ENCODE measurements around the gene VIL1. TPM values are rescaled to one million over a fixed set of nuclear protein-coding genes. Genes with fewer than 3 reads are reported as not detected.

Gene VIL1
- total and polyA plus RNA-seq, 2 of the 13 experiments (the other 11 are each of a cell fraction or from before 2014, with no cell fraction given), result 287 to 301 TPM

GRCh38 chr2:218400930-218401881, 17.7 kb upstream of the VIL1 start (continued):
- TF ChIP-seq ZNF839 (CRISPR knock-in tag; IDR thresholded peaks at IDR 0.05; ENCODE audit: borderline replicate concordance) (no peak; the same call in 1 of the 2 replicates), ZNF468 (CRISPR knock-in tag; IDR thresholded peaks at IDR 0.05) (no peak), DR1 (CRISPR knock-in tag; IDR thresholded peaks at IDR 0.05) (no peak; the same call in 1 of the 2 replicates), HNRNPL (IDR thresholded peaks at IDR 0.05; ENCODE audit: low read depth, low read length) (peak; percentile 82; the same call in 1 of the 2 replicates), JUND (CRISPR knock-in tag; IDR thresholded peaks at IDR 0.05) (peak; percentile 29; the same call in 1 of the 2 replicates), RNF2 (conservative IDR thresholded peaks at IDR 0.05; ENCODE audit: low read depth) (no peak), HHEX (CRISPR knock-in tag; IDR thresholded peaks at IDR 0.05) (no peak), FOSL2 (CRISPR knock-in tag; IDR thresholded peaks at IDR 0.05) (peak; percentile 64), PBX2 (CRISPR knock-in tag; IDR thresholded peaks at IDR 0.05) (peak; percentile 79), ZNF264 (CRISPR knock-in tag; IDR thresholded peaks at IDR 0.05) (no peak), HES4 (CRISPR knock-in tag; IDR thresholded peaks at IDR 0.05; ENCODE audit: borderline replicate concordance) (0 out of 2 replicates have a peak, but pooled peaks have one; percentile 34), ZNF12 (CRISPR knock-in tag; IDR thresholded peaks at IDR 0.05) (no peak; the same call in none of the 2 replicates), ZNF274 (CRISPR knock-in tag; IDR thresholded peaks at IDR 0.05) (no peak), ZNF781 (CRISPR knock-in tag; IDR thresholded peaks at IDR 0.05; ENCODE audit: borderline replicate concordance, not compliant biosample characterization) (peak; percentile 38), RERE (CRISPR knock-in tag; IDR thresholded peaks at IDR 0.05; ENCODE audit: low read depth) (peak; percentile 78), IRF9 (CRISPR knock-in tag; IDR thresholded peaks at IDR 0.05; ENCODE audit: borderline replicate concordance) (peak; percentile 87), ZNF260 (CRISPR knock-in tag; IDR thresholded peaks at IDR 0.05; ENCODE audit: borderline replicate concordance, low read depth) (no peak; the same call in 1 of the 2 replicates), MXD4 (CRISPR knock-in tag; IDR thresholded peaks at IDR 0.05) (no peak), ZBTB37 (CRISPR knock-in tag; IDR thresholded peaks at IDR 0.05) (peak; percentile 82)

All from HepG2 (cell line).